HG02852 (cell line): ENCODE results near the gene SMIM15.

Source experiments
- ATAC-seq: cut with Tn5 transposase; IDR thresholded peaks from one replicate; pipeline ENCODE4 v1.9.1; 2021; ENCODE audit warnings: mild to moderate bottlenecking, moderate library complexity; ENCODE audit not compliant: unreplicated experiment

The SMIM15 gene

GRCh38 chr5:61160497-61160896, 1.8 kb downstream of the SMIM15 start:
- no peak for ATAC-seq

GRCh38 chr5:61159836-61160235, 2.4 kb downstream of the SMIM15 start:
- no peak for ATAC-seq

GRCh38 chr5:61159070-61159469, 3.2 kb downstream of the SMIM15 start:
- ATAC-seq: no peak

- no peak for ATAC-seq
Observed at GRCh38 chr5:61151893-61152292, 10.4 kb downstream of the SMIM15 start.

GRCh38 chr5:61148515-61148914, 13.8 kb downstream of the SMIM15 start:
- ATAC-seq: no peak

- no peak for ATAC-seq
Observed at GRCh38 chr5:61142811-61143210, 19.5 kb downstream of the SMIM15 start.

GRCh38 chr5:61142391-61142790, 19.9 kb downstream of the SMIM15 start:
- no peak for ATAC-seq

- ATAC-seq: no peak
Observed at GRCh38 chr5:61141801-61142200, 20.5 kb downstream of the SMIM15 start.

- ATAC-seq: no peak
Observed at GRCh38 chr5:61139931-61140330, 22.3 kb downstream of the SMIM15 start.

GRCh38 chr5:61139094-61139873, 23.0 kb downstream of the SMIM15 start:
- ATAC-seq: no peak

GRCh38 chr5:61137835-61138234, 24.4 kb downstream of the SMIM15 start:
- ATAC-seq: no peak

- no peak for ATAC-seq
Observed at GRCh38 chr5:61132559-61132958, 29.7 kb downstream of the SMIM15 start.

- no peak for ATAC-seq
Observed at GRCh38 chr5:61130289-61130688, 32.0 kb downstream of the SMIM15 start.

- no peak for ATAC-seq
Observed at GRCh38 chr5:61123145-61123544, 39.1 kb downstream of the SMIM15 start.

- ATAC-seq: no peak
Observed at GRCh38 chr5:61120534-61120933, 41.7 kb downstream of the SMIM15 start.

GRCh38 chr5:61119066-61119465, 43.2 kb downstream of the SMIM15 start:
- ATAC-seq: no peak

GRCh38 chr5:61115968-61116367, 46.3 kb downstream of the SMIM15 start:
- no peak for ATAC-seq

- ATAC-seq: no peak
Observed at GRCh38 chr5:61114441-61114840, 47.8 kb downstream of the SMIM15 start.
